ENCODE measurements around the gene ZNF772.

DNA sequence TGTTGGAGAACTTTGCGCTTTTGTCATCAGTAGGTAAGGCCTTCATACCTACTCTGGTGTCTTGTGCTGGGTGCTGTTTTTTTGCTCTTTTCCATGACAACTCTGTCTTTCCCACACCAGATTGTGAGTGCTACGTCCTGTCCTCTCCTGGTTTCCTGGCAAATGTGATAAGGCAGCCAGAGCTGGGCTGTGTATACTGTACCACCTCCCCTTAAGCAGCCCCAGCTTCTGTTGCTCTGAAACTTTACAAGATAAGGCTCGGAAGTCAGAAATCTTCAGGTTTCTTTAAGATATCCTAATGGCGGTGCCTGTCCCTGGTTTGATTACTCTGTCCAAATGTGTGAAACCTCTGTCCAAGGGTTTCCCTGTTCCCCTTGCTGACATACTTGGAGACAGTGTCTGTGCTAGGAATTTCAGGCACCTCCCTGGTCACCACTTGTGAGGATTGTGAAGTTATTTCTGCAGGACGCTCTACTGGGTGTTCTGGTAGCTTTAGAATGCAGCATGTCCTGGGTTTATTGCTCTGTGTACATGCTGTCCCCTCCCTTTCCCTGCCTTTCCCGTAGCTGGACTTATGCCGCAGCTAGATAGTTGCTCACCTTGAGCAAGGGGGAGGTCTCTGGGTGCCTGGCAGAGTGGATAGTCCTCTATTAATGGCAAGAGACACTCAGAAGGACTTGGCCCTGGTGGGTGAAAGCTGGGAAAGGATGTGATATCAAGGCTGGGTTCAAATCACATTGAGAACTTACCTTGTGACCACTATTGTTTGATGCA is 35.2 kb downstream of the ZNF772 start:
- no peak for TF ChIP-seq POLR2A (IDR thresholded peaks at IDR 0.05)
- TF ChIP-seq, protein P1, sequence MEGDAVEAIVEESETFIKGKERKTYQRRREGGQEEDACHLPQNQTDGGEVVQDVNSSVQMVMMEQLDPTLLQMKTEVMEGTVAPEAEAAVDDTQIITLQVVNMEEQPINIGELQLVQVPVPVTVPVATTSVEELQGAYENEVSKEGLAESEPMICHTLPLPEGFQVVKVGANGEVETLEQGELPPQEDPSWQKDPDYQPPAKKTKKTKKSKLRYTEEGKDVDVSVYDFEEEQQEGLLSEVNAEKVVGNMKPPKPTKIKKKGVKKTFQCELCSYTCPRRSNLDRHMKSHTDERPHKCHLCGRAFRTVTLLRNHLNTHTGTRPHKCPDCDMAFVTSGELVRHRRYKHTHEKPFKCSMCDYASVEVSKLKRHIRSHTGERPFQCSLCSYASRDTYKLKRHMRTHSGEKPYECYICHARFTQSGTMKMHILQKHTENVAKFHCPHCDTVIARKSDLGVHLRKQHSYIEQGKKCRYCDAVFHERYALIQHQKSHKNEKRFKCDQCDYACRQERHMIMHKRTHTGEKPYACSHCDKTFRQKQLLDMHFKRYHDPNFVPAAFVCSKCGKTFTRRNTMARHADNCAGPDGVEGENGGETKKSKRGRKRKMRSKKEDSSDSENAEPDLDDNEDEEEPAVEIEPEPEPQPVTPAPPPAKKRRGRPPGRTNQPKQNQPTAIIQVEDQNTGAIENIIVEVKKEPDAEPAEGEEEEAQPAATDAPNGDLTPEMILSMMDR (IDR thresholded peaks at IDR 0.05) = no peak
- TF ChIP-seq EP300 (IDR thresholded peaks at IDR 0.05) = no peak

Measured in gastroesophageal sphincter (tissue), 3 donors.